GM18511 (cell line): ENCODE data around the gene ADAM19.
"Not testable (repeated sequence)": the region's sequence is repeated elsewhere in the genome, so short reads cannot be mapped to it uniquely, and the experiment has no call there.

Experiments used
- ATAC-seq: cut with Tn5 transposase; IDR thresholded peaks from one replicate; pipeline ENCODE4 v1.9.1; 2021; ENCODE audit warnings: mild to moderate bottlenecking, moderate library complexity; ENCODE audit not compliant: unreplicated experiment

Gene ADAM19

GRCh38 chr5:157487358-157487757 is 88.2 kb downstream of the ADAM19 start:
- peak; percentile 35 for ATAC-seq

GRCh38 chr5:157486861-157487260 is 88.7 kb downstream of the ADAM19 start:
- peak; percentile 52 for ATAC-seq

GRCh38 chr5:157486221-157486681 is 89.3 kb downstream of the ADAM19 start:
- peak; percentile 78 for ATAC-seq

- ATAC-seq: peak; percentile 48
These were observed 89.8 kb downstream of the ADAM19 start for GRCh38 chr5:157485811-157486210.

GRCh38 chr5:157485340-157485739 is 90.2 kb downstream of the ADAM19 start:
- ATAC-seq: no peak

- no peak for ATAC-seq
These were observed 90.8 kb downstream of the ADAM19 start for GRCh38 chr5:157484768-157485167.

GRCh38 chr5:157482702-157483101 is 92.9 kb downstream of the ADAM19 start:
- not testable (repeated sequence) for ATAC-seq

GRCh38 chr5:157481666-157482065 is 93.9 kb downstream of the ADAM19 start:
- no peak for ATAC-seq

GRCh38 chr5:157481265-157481664 is 94.3 kb downstream of the ADAM19 start:
- ATAC-seq: no peak

- no peak for ATAC-seq
These were observed 95.7 kb downstream of the ADAM19 start for GRCh38 chr5:157479612-157480510.

- ATAC-seq: no peak
These were observed 96.4 kb downstream of the ADAM19 start for GRCh38 chr5:157479166-157479565.

GRCh38 chr5:157478726-157479125 is 96.8 kb downstream of the ADAM19 start:
- no peak for ATAC-seq

GRCh38 chr5:157477814-157478494 is 97.6 kb downstream of the ADAM19 start:
- ATAC-seq: no peak

- ATAC-seq: peak; percentile 86
These were observed 98.7 kb downstream of the ADAM19 start for GRCh38 chr5:157476702-157477408.

- no peak for ATAC-seq
These were observed 100.1 kb downstream of the ADAM19 start for GRCh38 chr5:157475432-157475831.

- ATAC-seq: no peak
These were observed 101.9 kb downstream of the ADAM19 start for GRCh38 chr5:157473383-157474320.

- no peak for ATAC-seq
These were observed 103.9 kb downstream of the ADAM19 start for GRCh38 chr5:157471709-157472108.

- no peak for ATAC-seq
These were observed 104.9 kb downstream of the ADAM19 start for GRCh38 chr5:157470631-157471030.

GRCh38 chr5:157469687-157470086 is 105.9 kb downstream of the ADAM19 start:
- ATAC-seq: no peak

- ATAC-seq: no peak
These were observed 106.5 kb downstream of the ADAM19 start for GRCh38 chr5:157469073-157469472.
